ENCODE data around the gene SURF2.

- TF ChIP-seq, protein P1, sequence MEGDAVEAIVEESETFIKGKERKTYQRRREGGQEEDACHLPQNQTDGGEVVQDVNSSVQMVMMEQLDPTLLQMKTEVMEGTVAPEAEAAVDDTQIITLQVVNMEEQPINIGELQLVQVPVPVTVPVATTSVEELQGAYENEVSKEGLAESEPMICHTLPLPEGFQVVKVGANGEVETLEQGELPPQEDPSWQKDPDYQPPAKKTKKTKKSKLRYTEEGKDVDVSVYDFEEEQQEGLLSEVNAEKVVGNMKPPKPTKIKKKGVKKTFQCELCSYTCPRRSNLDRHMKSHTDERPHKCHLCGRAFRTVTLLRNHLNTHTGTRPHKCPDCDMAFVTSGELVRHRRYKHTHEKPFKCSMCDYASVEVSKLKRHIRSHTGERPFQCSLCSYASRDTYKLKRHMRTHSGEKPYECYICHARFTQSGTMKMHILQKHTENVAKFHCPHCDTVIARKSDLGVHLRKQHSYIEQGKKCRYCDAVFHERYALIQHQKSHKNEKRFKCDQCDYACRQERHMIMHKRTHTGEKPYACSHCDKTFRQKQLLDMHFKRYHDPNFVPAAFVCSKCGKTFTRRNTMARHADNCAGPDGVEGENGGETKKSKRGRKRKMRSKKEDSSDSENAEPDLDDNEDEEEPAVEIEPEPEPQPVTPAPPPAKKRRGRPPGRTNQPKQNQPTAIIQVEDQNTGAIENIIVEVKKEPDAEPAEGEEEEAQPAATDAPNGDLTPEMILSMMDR (conservative IDR thresholded peaks at IDR 0.05), result no peak
- no peak for TF ChIP-seq EZH2 (IDR thresholded peaks at IDR 0.05; ENCODE audit: low read depth)
These were observed 24.5 kb upstream of the SURF2 start for GRCh38 chr9:133331641-133332380.
